H1 (cell line): ENCODE measurements around the gene VWCE. TPM values are rescaled to one million over a fixed set of nuclear protein-coding genes. Genes with fewer than 3 reads are reported as not detected.

Experiments
- CTCF ChIA-PET: fragments of 300-600 bp; sonication (Branson Sonifier 250); formaldehyde crosslinking; loops from one replicate; lab custom pipeline; 2021; ENCODE audit not compliant: partially characterized antibody; lab: Charles Lee
- POLR2A ChIA-PET: fragments of 300-600 bp; sonication (Branson Sonifier 250); formaldehyde crosslinking; loops from one replicate; lab custom pipeline; 2021; ENCODE audit warnings: inconsistent platforms; ENCODE audit not compliant: partially characterized antibody; lab: Charles Lee
- DNase-seq, 2 experiments: peaks; one replicate each; pipeline versions ENCODE4 v3.0.0 to v3.0.0-alpha.2; 2010 to 2022; ENCODE audit warnings: low spot score in 2 of 2, low read depth in 1 of 2, mixed read lengths in 1 of 2
- FAIRE-seq: peaks from 2 replicates; lab custom pipeline; 2011; peaks lifted over from hg19 to GRCh38; lab: Jason Lieb, UNC
- H2AFZ ChIP-seq: 2 replicates; pipeline ENCODE4 v1.8.1; 2012; ENCODE audit warnings: low read length, inconsistent platforms
- H2AK5ac ChIP-seq: 2 replicates; pipeline ENCODE4 v1.6.1; 2013; ENCODE audit warnings: low read depth, low read length
- H2BK120ac ChIP-seq: replicated peaks from 2 replicates; pipeline ENCODE3; 2013; ENCODE audit warnings: low read depth, low read length, inconsistent platforms
- H2BK12ac ChIP-seq: 2 replicates; pipeline ENCODE4 v1.6.1; 2013; ENCODE audit warnings: low read depth, low read length
- H2BK15ac ChIP-seq: 2 replicates; pipeline ENCODE4 v1.6.1; 2013; ENCODE audit warnings: low read length
- H2BK20ac ChIP-seq: 2 replicates; pipeline ENCODE4 v1.6.1; 2013; ENCODE audit warnings: low read length
- H2BK5ac ChIP-seq: 2 replicates; pipeline ENCODE4 v1.6.1; 2013; ENCODE audit warnings: low read depth, low read length
- H3K14ac ChIP-seq: 2 replicates; pipeline ENCODE4 v1.6.1; 2013; ENCODE audit warnings: inconsistent platforms; ENCODE audit not compliant: insufficient read length
- H3K18ac ChIP-seq: 2 replicates; pipeline ENCODE4 v1.6.1; 2013; ENCODE audit warnings: low read length; ENCODE audit errors: extremely low read depth
- H3K23ac ChIP-seq: 2 replicates; pipeline ENCODE4 v1.6.1; 2013; ENCODE audit warnings: inconsistent platforms; ENCODE audit not compliant: insufficient read length
- H3K23me2 ChIP-seq: 2 replicates; pipeline ENCODE4 v1.6.1; 2013; ENCODE audit warnings: low read depth, low read length
- H3K27ac ChIP-seq: 2 replicates; pipeline ENCODE4 v1.6.1; 2011; ENCODE audit warnings: low read depth, low read length, inconsistent platforms
- H3K27me3 ChIP-seq, 4 experiments: replicated peaks in 1 of 4; 1 replicate in 1 of 4; 2 replicates in 3 of 4; pipeline versions ENCODE4 v1.6.1 to v1.8.1; 2011 to 2013; ENCODE audit warnings: low read length in 3 of 4, mild to moderate bottlenecking in 3 of 4, inconsistent platforms in 2 of 4, mixed read lengths in 2 of 4, moderate library complexity in 1 of 4; ENCODE audit not compliant: control insufficient read depth in 3 of 4, insufficient read depth in 3 of 4; ENCODE audit errors: extremely low read depth in 1 of 4
- H3K36me3 ChIP-seq, 4 experiments: 2 replicates each; pipeline versions ENCODE4 v1.6.1 to v1.8.1; 2011 to 2013; ENCODE audit warnings: mild to moderate bottlenecking in 4 of 4, low read length in 3 of 4, moderate library complexity in 2 of 4, control low read depth in 1 of 4, inconsistent platforms in 1 of 4; ENCODE audit not compliant: insufficient read depth in 4 of 4, control insufficient read depth in 2 of 4
- H3K4ac ChIP-seq: replicated peaks from 2 replicates; pipeline ENCODE3; 2013; ENCODE audit warnings: low read length, low read depth, mixed read lengths, inconsistent platforms; ENCODE audit not compliant: insufficient read length
- H3K4me1 ChIP-seq, 4 experiments: replicated peaks in 1 of 4; 1 replicate in 1 of 4; 2 replicates in 3 of 4; pipeline versions ENCODE4 v1.6.1 to v1.8.1; 2011 to 2013; ENCODE audit warnings: low read length in 3 of 4, inconsistent platforms in 2 of 4, mixed read lengths in 1 of 4; ENCODE audit not compliant: insufficient read depth in 4 of 4, control insufficient read depth in 3 of 4
- H3K4me2 ChIP-seq, 2 experiments: 2 replicates each; pipeline versions ENCODE4 v1.6.1 to v1.8.1; 2011 to 2013; ENCODE audit warnings: low read depth in 2 of 2, low read length in 2 of 2, control low read depth in 1 of 2, inconsistent platforms in 1 of 2, mild to moderate bottlenecking in 1 of 2; ENCODE audit not compliant: insufficient read depth in 1 of 2
- H3K4me3 ChIP-seq, 4 experiments: fragments of 200-600, 300-600 bp in 1 of 4; sonication (generic), shearing (Covaris generic), sonication (Bioruptor Twin) in 1 of 4; 2 replicates each; pipeline versions ENCODE4 v1.5.1 to v1.8.1; 2011 to 2016; ENCODE audit warnings: low read length in 4 of 4, low read depth in 3 of 4, control low read depth in 2 of 4, inconsistent platforms in 2 of 4, mild to moderate bottlenecking in 2 of 4, mixed read lengths in 1 of 4, moderate library complexity in 1 of 4; ENCODE audit not compliant: insufficient read depth in 2 of 4; ENCODE audit errors: extremely low read depth in 1 of 4
- H3K56ac ChIP-seq: replicated peaks from 2 replicates; pipeline ENCODE3; 2013; ENCODE audit warnings: low read depth, mild to moderate bottlenecking, mixed read lengths, low read length, inconsistent platforms; ENCODE audit not compliant: insufficient read length
- H3K79me1 ChIP-seq: 2 replicates; pipeline ENCODE4 v1.6.1; 2013; ENCODE audit warnings: low read depth, low read length, control low read depth
- H3K79me2 ChIP-seq, 2 experiments: 2 replicates each; pipeline versions ENCODE4 v1.6.1 to v1.8.1; 2012 to 2013; ENCODE audit warnings: low read length in 2 of 2, mild to moderate bottlenecking in 2 of 2, inconsistent platforms in 1 of 2; ENCODE audit not compliant: insufficient read depth in 2 of 2, control insufficient read depth in 1 of 2
- H3K9ac ChIP-seq, 4 experiments: replicated peaks in 1 of 4; 1 replicate in 1 of 4; 2 replicates in 3 of 4; pipeline versions ENCODE4 v1.6.1 to v1.8.1; 2011 to 2013; ENCODE audit warnings: low read depth in 3 of 4, low read length in 3 of 4, control low read depth in 2 of 4, mild to moderate bottlenecking in 2 of 4, moderate library complexity in 2 of 4, inconsistent platforms in 1 of 4; ENCODE audit errors: extremely low read depth in 1 of 4
- H3K9me3 ChIP-seq, 2 experiments: 2 replicates each; pipeline versions ENCODE4 v1.6.1 to v1.8.1; 2012 to 2013; ENCODE audit warnings: mild to moderate bottlenecking in 2 of 2, moderate library complexity in 2 of 2, control low read depth in 1 of 2, inconsistent platforms in 1 of 2, low read depth in 1 of 2, low read length in 1 of 2, mixed read lengths in 1 of 2; ENCODE audit not compliant: insufficient read depth in 2 of 2
- H4K20me1 ChIP-seq, 2 experiments: replicated peaks in 1 of 2; 2 replicates each; pipeline versions ENCODE3 to v1.8.1; 2011 to 2013; ENCODE audit warnings: inconsistent platforms in 2 of 2, low read length in 2 of 2, mild to moderate bottlenecking in 1 of 2; ENCODE audit not compliant: insufficient read depth in 2 of 2, control insufficient read depth in 1 of 2
- H4K5ac ChIP-seq: 2 replicates; pipeline ENCODE4 v1.6.1; 2013; ENCODE audit warnings: low read length, low read depth, mixed read lengths, inconsistent platforms; ENCODE audit not compliant: insufficient read length
- H4K8ac ChIP-seq: 2 replicates; pipeline ENCODE4 v1.8.0; 2013; ENCODE audit warnings: mild to moderate bottlenecking, moderate library complexity, low read length, inconsistent platforms; ENCODE audit not compliant: insufficient read depth; ENCODE audit errors: extremely low read depth
- H4K91ac ChIP-seq: replicated peaks from 2 replicates; pipeline ENCODE3; 2013; ENCODE audit warnings: low read length, mixed read lengths, inconsistent platforms; ENCODE audit not compliant: insufficient read length
- CEBPB ChIP-seq: IDR thresholded peaks from 2 replicates; pipeline ENCODE4 v1.6.1; 2012; ENCODE audit warnings: low read depth, low read length
- JUN ChIP-seq: IDR thresholded peaks from 2 replicates; pipeline ENCODE4 v1.6.1; 2011; ENCODE audit warnings: low read depth, mild to moderate bottlenecking, improper control_type of control experiment, low read length
- MAX ChIP-seq: IDR thresholded peaks from 2 replicates; pipeline ENCODE4 v1.6.1; 2012; ENCODE audit warnings: inconsistent platforms
- SRF ChIP-seq: IDR thresholded peaks from 2 replicates; pipeline ENCODE4 v1.6.1; 2011; ENCODE audit warnings: mild to moderate bottlenecking, low read depth, low read length, moderate library complexity
- WGBS, 2 experiments: shearing (Covaris generic) in 1 of 2; methylation state at CpG; one replicate each; pipeline versions ENCODE4 v1.1.6 to v1.1.7; 2013 to 2015; ENCODE audit warnings: low lambda C conversion rate in 2 of 2, mixed read lengths in 2 of 2, inconsistent platforms in 1 of 2, low coverage in 1 of 2, missing lambda C conversion rate in 1 of 2; ENCODE audit not compliant: insufficient replicate concordance in 2 of 2, insufficient coverage in 1 of 2, insufficient read length in 1 of 2; ENCODE audit errors: extremely low coverage in 1 of 2, missing lambda C conversion rate in 1 of 2; 5-methylcytosine and 5-hydroxymethylcytosine counted together
- polyA plus RNA-seq, 7 experiments: library from polyadenylated mRNA; depleted of rRNA in 3 of 7; stranded (reverse) in 5 of 7; unstranded in 2 of 7; fragments of >200 nt in 5 of 7; fragments of 200-250 nt in 2 of 7; gene quantifications; 1 replicate in 5 of 7; 2 replicates in 1 of 7; 4 replicates in 1 of 7; pipeline versions ENCODE4 v1.2.1 to v1.2.3, GENCODE V29; 2011 to 2013; ENCODE audit warnings: missing spikeins in 2 of 7, mixed read lengths in 2 of 7
- total RNA-seq: library from RNA; stranded (reverse); fragmentation: NEBNext Ultra II Directional; extraction: Animal tissue kit (Norgen Biotek cat#: 25700); gene quantifications from 2 replicates; pipeline ENCODE4 v1.2.1, GENCODE V29; 2021

VWCE gene
- total and polyA plus RNA-seq, 2 of the 8 experiments (the other 6 are each of a cell fraction or from before 2014, with no cell fraction given) = 9.5 to 12.3 TPM

DNA sequence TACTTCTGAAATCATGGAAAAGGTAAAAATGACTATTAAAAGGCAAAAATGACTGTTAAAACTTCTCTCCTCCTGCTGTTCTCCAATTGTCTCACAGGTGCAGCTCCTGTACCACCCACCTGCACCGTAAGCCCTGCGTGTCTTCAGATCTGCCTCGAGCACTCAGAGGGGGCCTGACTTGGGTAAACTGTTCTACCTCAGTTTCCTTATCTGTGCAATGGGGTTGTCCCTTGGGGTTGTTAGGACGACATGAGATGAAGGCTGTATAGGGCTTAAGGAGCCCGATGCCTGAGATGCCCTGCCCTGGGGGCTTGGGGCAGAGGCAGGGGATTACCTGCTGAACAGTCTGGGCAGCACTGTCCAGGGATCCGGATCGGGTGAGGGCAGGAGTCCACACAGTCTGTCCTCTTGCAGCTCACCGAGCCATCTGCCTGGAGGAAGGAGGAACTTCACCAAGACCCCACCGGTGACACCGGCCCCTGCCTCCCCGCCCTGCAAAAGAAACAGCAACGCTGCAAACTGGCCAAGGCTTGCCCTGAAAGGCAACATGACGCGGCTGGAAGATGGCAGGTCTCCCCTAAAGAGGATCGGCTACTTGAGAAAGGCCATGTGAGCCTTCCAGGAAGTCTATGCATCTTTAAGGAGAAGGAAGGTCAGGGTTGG, 26.4 kb downstream of the VWCE start:
- Histone ChIP-seq H3K36me3 (peaks cover 0 to 10% (median 3%) of the 10 kb centered on the region in 4 experiments; a peak in 4 of 8 replicates), H4K8ac (peak overlapping the region; percentile 14; the same call in 1 of the 2 replicates), H3K79me1 (peaks cover 2% of the 10 kb centered on the region; the same call in 1 of the 2 replicates), H3K9me3 (no peaks in the 10 kb centered on the region), H3K23ac (no peak overlapping the region), H3K18ac (no peak overlapping the region), H2BK5ac (no peak overlapping the region), H3K4me3 (no peak overlapping the region), H3K27ac (no peak overlapping the region), H2AK5ac (no peak overlapping the region), H4K5ac (no peak overlapping the region), H2BK20ac (no peak overlapping the region), H4K91ac (no peak overlapping the region), H2BK120ac (no peak overlapping the region), H2BK15ac (no peak overlapping the region), H3K79me2 (no peaks in the 10 kb centered on the region; a peak in 1 of 4 replicates), H3K27me3 (no peaks in the 10 kb centered on the region), H3K56ac (no peak overlapping the region), H2AFZ (no peak overlapping the region), H3K4ac (no peak overlapping the region), H3K9ac (no peak overlapping the region), H3K14ac (no peak overlapping the region), H2BK12ac (no peak overlapping the region), H3K4me1 (no peaks in the 10 kb centered on the region), H4K20me1 (peaks cover 3 to 11% of the 10 kb centered on the region in 2 experiments), H3K4me2 (no peak overlapping the region), H3K23me2 (peaks cover 14% of the 10 kb centered on the region)
- 94% methylated on average over 15 of the region's 15 CpGs; no CpG with 5 or more reads in 1 of the 2 experiments for WGBS, 2 experiments
- ChIA-PET CTCF (interaction anchor here (0.7 to 1.2 kb wide), 2 partner anchors 14 to 82 kb away, joined by 3 to 4 read pairs; no protein-coding TSS in a partner anchor), POLR2A (interaction anchor here (0.6 kb wide), 1 partner anchor 1538 kb away, joined by 3 read pairs; no protein-coding TSS in a partner anchor)
- DNase-seq (no peak), FAIRE-seq (no peak)
- TF ChIP-seq MAX (no peak), CEBPB (no peak), SRF (no peak), JUN (no peak)
